ENCODE results near the gene SPECC1.

GRCh38 chr17:20086416-20087076, 77.4 kb downstream of the SPECC1 start:
- TF ChIP-seq CTCF (IDR thresholded peaks at IDR 0.05; ENCODE audit: low read depth, low read length, poor library complexity, severe bottlenecking) (no peak), EZH2phosphoT487 (IDR thresholded peaks at IDR 0.05; ENCODE audit: borderline replicate concordance, low read length) (no peak)
